IMR-90 (cell line): ENCODE measurements around the gene DCAF8L2. TPM values are rescaled to one million over a fixed set of nuclear protein-coding genes. Genes with fewer than 3 reads are reported as not detected.

Experiments
- ATAC-seq: fragments of 200-7000 bp; cut with Tn5 transposase; 2 replicates; pipeline ENCODE4 v1.9.1; 2020; ENCODE audit warnings: low read depth, mild to moderate bottlenecking, moderate library complexity
- BruUV-seq: library from RNA; stranded (reverse); fragments of 400-500 nt; replicated peaks from 2 replicates; lab custom pipeline; 2021; lab: Mats Ljungman, UMichigan
- CTCF ChIA-PET: fragments of 300-600 bp; formaldehyde crosslinking; extraction: SDS; loops from one replicate; lab custom pipeline; 2021; ENCODE audit warnings: antibody characterized with exemption; lab: Yijun Ruan, JAX
- POLR2A ChIA-PET: fragments of 300-600 bp; sonication (Branson Sonifier 250); formaldehyde crosslinking; loops from one replicate; lab custom pipeline; 2022; ENCODE audit warnings: antibody characterized with exemption; ENCODE audit not compliant: unreplicated experiment; lab: Charles Lee
- DNase-seq: peaks from one replicate; pipeline ENCODE4 v3.0.0; 2013
- H2AFZ ChIP-seq: replicated peaks from 2 replicates; pipeline ENCODE3; 2013; ENCODE audit warnings: low read length, mild to moderate bottlenecking; ENCODE audit not compliant: poor library complexity
- H2AK5ac ChIP-seq: 2 replicates; pipeline ENCODE4 v1.6.1; 2013; ENCODE audit warnings: low read depth, low read length, inconsistent platforms
- H2AK9ac ChIP-seq: replicated peaks from 2 replicates; pipeline ENCODE3; 2013; ENCODE audit warnings: mild to moderate bottlenecking, low read depth, low read length, moderate library complexity; ENCODE audit not compliant: poor library complexity
- H2BK120ac ChIP-seq: 2 replicates; pipeline ENCODE4 v1.6.1; 2013; ENCODE audit warnings: low read depth, low read length, inconsistent platforms
- H2BK15ac ChIP-seq: 3 replicates; pipeline ENCODE4 v1.6.1; 2013; ENCODE audit warnings: low read depth, low read length, inconsistent platforms
- H2BK20ac ChIP-seq: 2 replicates; pipeline ENCODE4 v1.6.1; 2013; ENCODE audit warnings: low read depth, mild to moderate bottlenecking, inconsistent platforms, low read length, moderate library complexity
- H2BK5ac ChIP-seq: 2 replicates; pipeline ENCODE4 v1.6.1; 2013; ENCODE audit warnings: mild to moderate bottlenecking, low read depth, low read length, inconsistent platforms; ENCODE audit not compliant: poor library complexity, severe bottlenecking
- H3K14ac ChIP-seq: replicated peaks from 2 replicates; pipeline ENCODE4 v1.6.1; 2013; ENCODE audit warnings: low read depth, low read length, inconsistent platforms
- H3K18ac ChIP-seq: 2 replicates; pipeline ENCODE4 v1.6.1; 2013; ENCODE audit warnings: low read depth, low read length, control low read depth
- H3K23ac ChIP-seq: 2 replicates; pipeline ENCODE4 v1.6.1; 2013; ENCODE audit warnings: low read depth, low read length, inconsistent platforms
- H3K27ac ChIP-seq: 2 replicates; pipeline ENCODE4 v1.5.1; 2013; ENCODE audit warnings: mild to moderate bottlenecking, control low read depth, low read length; ENCODE audit not compliant: insufficient read depth
- H3K27me3 ChIP-seq: 2 replicates; pipeline ENCODE4 v1.6.1; 2013; ENCODE audit warnings: low read length; ENCODE audit not compliant: control insufficient read depth, insufficient read depth
- H3K36me3 ChIP-seq: 2 replicates; pipeline ENCODE4 v1.6.1; 2013; ENCODE audit warnings: low read length, mixed read lengths; ENCODE audit not compliant: control insufficient read depth, insufficient read depth
- H3K4ac ChIP-seq: 2 replicates; pipeline ENCODE4 v1.6.1; 2013; ENCODE audit warnings: low read depth, low read length, inconsistent platforms
- H3K4me1 ChIP-seq: 2 replicates; pipeline ENCODE4 v1.6.1; 2013; ENCODE audit warnings: low read length, mixed read lengths; ENCODE audit not compliant: control insufficient read depth, insufficient read depth
- H3K4me2 ChIP-seq: 2 replicates; pipeline ENCODE4 v1.6.1; 2013; ENCODE audit warnings: low read depth, mild to moderate bottlenecking, control low read depth, low read length, moderate library complexity
- H3K4me3 ChIP-seq: 2 replicates; pipeline ENCODE4 v1.5.1; 2013; ENCODE audit warnings: low read depth, mild to moderate bottlenecking, control low read depth, low read length, moderate library complexity; ENCODE audit not compliant: insufficient read depth
- H3K56ac ChIP-seq: 2 replicates; pipeline ENCODE4 v1.6.1; 2013; ENCODE audit warnings: low read length, inconsistent platforms; ENCODE audit not compliant: insufficient read depth; ENCODE audit errors: extremely low read depth
- H3K79me1 ChIP-seq, 2 experiments: 2 replicates each; pipeline ENCODE4 v1.6.1; 2013; ENCODE audit warnings: low read length in 2 of 2, inconsistent platforms in 1 of 2, low read depth in 1 of 2
- H3K9ac ChIP-seq: 2 replicates; pipeline ENCODE4 v1.6.1; 2013; ENCODE audit warnings: low read depth, low read length, control low read depth
- H3K9me1 ChIP-seq: 2 replicates; pipeline ENCODE4 v1.6.1; 2013; ENCODE audit warnings: low read length, inconsistent platforms; ENCODE audit not compliant: insufficient read depth
- H3K9me3 ChIP-seq: 2 replicates; pipeline ENCODE4 v1.6.1; 2013; ENCODE audit warnings: low read length; ENCODE audit not compliant: control insufficient read depth, insufficient read depth
- H4K20me1 ChIP-seq: 2 replicates; pipeline ENCODE4 v1.6.1; 2013; ENCODE audit warnings: low read length, inconsistent platforms; ENCODE audit not compliant: insufficient read depth
- H4K5ac ChIP-seq: 2 replicates; pipeline ENCODE4 v1.6.1; 2013; ENCODE audit warnings: mild to moderate bottlenecking, low read depth, low read length, control low read depth
- H4K8ac ChIP-seq, 2 experiments: 2 replicates each; pipeline ENCODE4 v1.6.1; 2013; ENCODE audit warnings: low read depth in 2 of 2, low read length in 2 of 2, control low read depth in 1 of 2, inconsistent platforms in 1 of 2
- H4K91ac ChIP-seq: 2 replicates; pipeline ENCODE4 v1.6.1; 2013; ENCODE audit warnings: low read depth, low read length, inconsistent platforms; ENCODE audit not compliant: insufficient read depth
- BHLHE40 ChIP-seq: fragments of 150-350 bp; IDR thresholded peaks from 2 replicates; pipeline ENCODE4 v1.6.1; 2016; ENCODE audit warnings: mild to moderate bottlenecking, low read depth, low read length
- CEBPB ChIP-seq: IDR thresholded peaks from 2 replicates; pipeline ENCODE4 v1.6.1; 2012; ENCODE audit warnings: low read depth, low read length, improper control_type of control experiment
- CHD1 ChIP-seq: IDR thresholded peaks from 2 replicates; pipeline ENCODE4 v1.6.1; 2012; ENCODE audit warnings: low read depth, low read length, improper control_type of control experiment
- CTCF ChIP-seq: conservative IDR thresholded peaks from 2 replicates; pipeline ENCODE4 v1.5.1; 2012; ENCODE audit warnings: mild to moderate bottlenecking, low read depth, low read length, improper control_type of control experiment
- FOS ChIP-seq: fragments of 150-350 bp; IDR thresholded peaks from 2 replicates; pipeline ENCODE4 v1.6.1; 2016; ENCODE audit warnings: low read depth, low read length
- MAFK ChIP-seq: IDR thresholded peaks from 2 replicates; pipeline ENCODE4 v1.6.1; 2012; ENCODE audit warnings: low read depth, low read length, improper control_type of control experiment
- MAZ ChIP-seq: IDR thresholded peaks from 2 replicates; pipeline ENCODE4 v1.6.1; 2012; ENCODE audit warnings: low read depth, mild to moderate bottlenecking, low read length, improper control_type of control experiment, moderate library complexity, borderline replicate concordance
- MXI1 ChIP-seq: IDR thresholded peaks from 2 replicates; pipeline ENCODE4 v1.6.1; 2012; ENCODE audit warnings: low read depth, mild to moderate bottlenecking, low read length, moderate library complexity, borderline replicate concordance
- NFE2L2 ChIP-seq: fragments of 150-350 bp; IDR thresholded peaks from 2 replicates; pipeline ENCODE4 v1.6.1; 2016; ENCODE audit warnings: low read depth, mild to moderate bottlenecking, low read length
- POLR2A ChIP-seq: IDR thresholded peaks from 2 replicates; pipeline ENCODE4 v1.6.1; 2012; ENCODE audit warnings: mild to moderate bottlenecking, low read depth, low read length
- RAD21 ChIP-seq: IDR thresholded peaks from 2 replicates; pipeline ENCODE4 v1.6.1; 2012; ENCODE audit warnings: low read length, improper control_type of control experiment
- RCOR1 ChIP-seq: IDR thresholded peaks from 2 replicates; pipeline ENCODE4 v1.6.1; 2012; ENCODE audit warnings: mild to moderate bottlenecking, low read length, improper control_type of control experiment; ENCODE audit not compliant: insufficient replicate concordance
- RFX5 ChIP-seq: IDR thresholded peaks from 2 replicates; pipeline ENCODE4 v1.8.0; 2012; ENCODE audit warnings: low read depth, mild to moderate bottlenecking, low read length, moderate library complexity
- SMC3 ChIP-seq: fragments of 150-350 bp; IDR thresholded peaks from 2 replicates; pipeline ENCODE4 v1.6.1; 2016; ENCODE audit warnings: low read depth, mild to moderate bottlenecking, antibody characterized with exemption, low read length, moderate library complexity
- USF2 ChIP-seq: fragments of 150-350 bp; IDR thresholded peaks from 2 replicates; pipeline ENCODE4 v1.6.1; 2017; ENCODE audit warnings: mild to moderate bottlenecking, antibody characterized with exemption, low read length, low read depth
- WGBS, 2 experiments: methylation state at CpG; one replicate each; pipeline versions ENCODE4 v1.1.5 to v1.1.7; 2013; ENCODE audit warnings: missing lambda C conversion rate in 2 of 2; ENCODE audit not compliant: insufficient read length in 1 of 2; ENCODE audit errors: extremely low coverage in 2 of 2; 5-methylcytosine and 5-hydroxymethylcytosine counted together
- dilution Hi-C: fragments of 300-500 bp; cut with HindIII; formaldehyde crosslinking; loops from one replicate; pipeline ENCODE4 v1.14.3; 2018; ENCODE audit warnings: low sequenced_read_pairs; ENCODE audit not compliant: unreplicated experiment
- in situ Hi-C: fragments of 300-500 bp; cut with MboI; formaldehyde crosslinking; loops from 3 replicates; pipeline ENCODE4 v1.14.3; 2019; ENCODE audit warnings: low sequenced_read_pairs, inconsistent platforms, mixed read lengths
- intact Hi-C: fragments of 100-400 bp; cut with micrococcal nuclease; formaldehyde crosslinking; loops from 2 replicates; pipeline ENCODE4 v1.10.0; 2022
- polyA plus RNA-seq, 3 experiments: library from polyadenylated mRNA; depleted of rRNA; stranded (reverse); fragments of >200 nt; gene quantifications; 2 replicates each; pipeline ENCODE4 v1.2.3, GENCODE V29; 2012; ENCODE audit warnings: low replicate concordance in 1 of 3
- total RNA-seq: library from RNA; depleted of rRNA; stranded (reverse); fragments of >200 nt; gene quantifications from 2 replicates; pipeline ENCODE4 v1.2.3, GENCODE V29; 2012
- TF ChIP-seq, protein P1 (sequence below): fragments of 150-350 bp; IDR thresholded peaks from 2 replicates; pipeline ENCODE4 v1.6.1; 2016; ENCODE audit warnings: low read depth, mild to moderate bottlenecking, low read length, moderate library complexity, borderline replicate concordance

Gene DCAF8L2
- total and polyA plus RNA-seq, 2 of the 4 experiments (the other 2 are of a cell fraction) = not detected

GRCh38 chrX:27675493-27675892, 85.3 kb downstream of the DCAF8L2 start:
- H4K5ac ChIP-seq = no peak overlapping the region
- H3K9me1 ChIP-seq = no peaks in the 10 kb centered on the region
- ATAC-seq (no peak), DNase-seq (peak; percentile 16)
- dilution Hi-C loops = no loop called here
- BruUV-seq = no TSS peak
- no peak overlapping the region for H2AK5ac ChIP-seq
- no peak overlapping the region for H2AFZ ChIP-seq
- no peak overlapping the region for H4K8ac ChIP-seq
- no peak overlapping the region for H3K4me3 ChIP-seq
- no peak overlapping the region for H4K91ac ChIP-seq
- H3K18ac ChIP-seq = no peak overlapping the region
- ChIA-PET CTCF (no interaction called here), POLR2A (no interaction called here)
- H3K27me3 ChIP-seq = no peaks in the 10 kb centered on the region
- no peaks in the 10 kb centered on the region for H3K79me1 ChIP-seq
- no CpG with 5 or more reads among the region's 1 CpG for WGBS, 2 experiments
- H3K9ac ChIP-seq = no peak overlapping the region
- H3K9me3 ChIP-seq = no peaks in the 10 kb centered on the region
- H3K36me3 ChIP-seq = no peaks in the 10 kb centered on the region
- H3K4me2 ChIP-seq = no peak overlapping the region
- in situ Hi-C loops = no loop called here
- H2BK15ac ChIP-seq = no peak overlapping the region
- H3K56ac ChIP-seq = no peak overlapping the region
- H2BK5ac ChIP-seq = no peak overlapping the region
- H2BK120ac ChIP-seq = no peak overlapping the region
- no peak overlapping the region for H3K27ac ChIP-seq
- H3K4me1 ChIP-seq = no peaks in the 10 kb centered on the region
- no peak overlapping the region for H3K4ac ChIP-seq
- TF ChIP-seq MXI1 (no peak), FOS (no peak), BHLHE40 (no peak), MAZ (no peak), NFE2L2 (no peak), CEBPB (no peak), CHD1 (no peak), CTCF (no peak), RCOR1 (no peak), RFX5 (no peak), POLR2A (no peak), USF2 (no peak), RAD21 (no peak), SMC3 (no peak), MAFK (no peak)
- TF ChIP-seq, protein P1, sequence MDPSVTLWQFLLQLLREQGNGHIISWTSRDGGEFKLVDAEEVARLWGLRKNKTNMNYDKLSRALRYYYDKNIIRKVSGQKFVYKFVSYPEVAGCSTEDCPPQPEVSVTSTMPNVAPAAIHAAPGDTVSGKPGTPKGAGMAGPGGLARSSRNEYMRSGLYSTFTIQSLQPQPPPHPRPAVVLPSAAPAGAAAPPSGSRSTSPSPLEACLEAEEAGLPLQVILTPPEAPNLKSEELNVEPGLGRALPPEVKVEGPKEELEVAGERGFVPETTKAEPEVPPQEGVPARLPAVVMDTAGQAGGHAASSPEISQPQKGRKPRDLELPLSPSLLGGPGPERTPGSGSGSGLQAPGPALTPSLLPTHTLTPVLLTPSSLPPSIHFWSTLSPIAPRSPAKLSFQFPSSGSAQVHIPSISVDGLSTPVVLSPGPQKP = no peak
- no peak overlapping the region for H3K14ac ChIP-seq
- no peak overlapping the region for H3K23ac ChIP-seq
- intact Hi-C loops = no loop called here
- no peak overlapping the region for H2BK20ac ChIP-seq
- H2AK9ac ChIP-seq = no peak overlapping the region
- no peaks in the 10 kb centered on the region for H4K20me1 ChIP-seq
